ENCODE results near the gene OR4F6. TPM values are rescaled to one million over a fixed set of nuclear protein-coding genes. Genes with fewer than 3 reads are reported as not detected.

The OR4F6 gene
- total RNA-seq, 1 experiment from 2014 or later = not detected

GRCh38 chr15:101808201-101808600, 4.9 kb downstream of the OR4F6 start:
- no peak overlapping the region for H3K18ac ChIP-seq (ENCODE audit: insufficient read length, low read depth, low read length)
- H2AFZ ChIP-seq (ENCODE audit: low read length) = no peak overlapping the region
- no peak for TF ChIP-seq CTCF (conservative IDR thresholded peaks at IDR 0.05)
- no peaks in the 10 kb centered on the region for H3K27me3 ChIP-seq (ENCODE audit: insufficient read depth, low read length)
- H3K27ac ChIP-seq (ENCODE audit: insufficient read length, low read depth, low read length) = no peak overlapping the region
- Mint-ChIP-seq H3K4me3 (no peak overlapping the region), H3K4me1 (no peaks in the 10 kb centered on the region), H3K36me3 (ENCODE audit: insufficient read depth in 1 of 3, low read depth in 3 of 3) (no peaks in the 10 kb centered on the region), H3K9me3 (no peaks in the 10 kb centered on the region; a peak in 1 of 5 replicates), H3K27me3 (ENCODE audit: low read depth) (peaks cover 15% of the 10 kb centered on the region), H3K27ac (no peak overlapping the region)
- no peaks in the 10 kb centered on the region for H4K20me1 ChIP-seq (ENCODE audit: control insufficient read depth, insufficient read depth, insufficient read length)
- no peak overlapping the region for H3K9ac ChIP-seq (ENCODE audit: extremely low read depth, insufficient read length, low read length)
- H2BK12ac ChIP-seq (ENCODE audit: insufficient read length, low read depth, low read length) = no peak overlapping the region
- no peak overlapping the region for H3K4me2 ChIP-seq (ENCODE audit: insufficient read depth, insufficient read length, low read length)
- no peak overlapping the region for H3T11ph ChIP-seq (ENCODE audit: low read length)
- H3K79me2 ChIP-seq (ENCODE audit: insufficient read depth, low read length) = no peaks in the 10 kb centered on the region
- H2BK5ac ChIP-seq (ENCODE audit: insufficient read length, low read length) = no peak overlapping the region
- H3K4me1 ChIP-seq (ENCODE audit: insufficient read depth, low read length) = no peaks in the 10 kb centered on the region
- H2BK120ac ChIP-seq (ENCODE audit: low read depth, low read length, poor library complexity, severe bottlenecking) = no peak overlapping the region
- no peak overlapping the region for H3K56ac ChIP-seq (ENCODE audit: insufficient read length, low read depth, low read length)
- no peak overlapping the region for H4K8ac ChIP-seq (replicated peaks; ENCODE audit: insufficient read length, low read depth, low read length)
- H4K91ac ChIP-seq (ENCODE audit: insufficient read length, low read depth, low read length) = no peak overlapping the region
- H4K5ac ChIP-seq (ENCODE audit: insufficient read length, low read depth, low read length) = no peak overlapping the region
- no peak overlapping the region for H2BK15ac ChIP-seq (ENCODE audit: low read depth, low read length)
- no peaks in the 10 kb centered on the region for H3K79me1 ChIP-seq (ENCODE audit: insufficient read depth, low read depth, low read length, poor library complexity, severe bottlenecking)
- no peaks in the 10 kb centered on the region for H3K23me2 ChIP-seq (ENCODE audit: insufficient read length, low read depth, low read length, poor library complexity, severe bottlenecking)
- no peak overlapping the region for H3K4ac ChIP-seq (ENCODE audit: low read depth, low read length)
- no peak overlapping the region for H2BK20ac ChIP-seq (ENCODE audit: low read depth, low read length, poor library complexity, severe bottlenecking)
- H3K23ac ChIP-seq (ENCODE audit: insufficient read length, low read depth, low read length) = no peak overlapping the region
- no CpG with 5 or more reads among the region's 2 CpGs for WGBS (ENCODE audit: extremely low coverage, insufficient read length, low lambda C conversion rate)
- H2AK5ac ChIP-seq (ENCODE audit: insufficient read length, low read length) = no peak overlapping the region
- DNase-seq = no peak
- H3K14ac ChIP-seq (ENCODE audit: insufficient read depth, low read length) = no peak overlapping the region
- H3K9me3 ChIP-seq (ENCODE audit: control insufficient read depth, low read depth, low read length) = no peaks in the 10 kb centered on the region
